NB4 (cell line): Measurements from ENCODE around the gene PEX12.

Experiments
- CTCF ChIP-seq: IDR thresholded peaks from one replicate; pipeline ENCODE4 v1.5.1; 2012; ENCODE audit warnings: low read depth, low read length
- MYC ChIP-seq: IDR thresholded peaks from 2 replicates; pipeline ENCODE4 v1.6.1; 2011; ENCODE audit warnings: low read depth, low read length
- POLR2A ChIP-seq: IDR thresholded peaks from 2 replicates; pipeline ENCODE4 v1.6.1; 2011; ENCODE audit warnings: mild to moderate bottlenecking; ENCODE audit not compliant: insufficient read length; ENCODE audit errors: extremely low read depth

- no peak for TF ChIP-seq MYC
- TF ChIP-seq POLR2A: no peak
- peak; percentile 40 for TF ChIP-seq CTCF
Observed at GRCh38 chr17:35555691-35556090, 22.7 kb downstream of the PEX12 start.
